K562 (cell line): Measurements from ENCODE around the gene RNF115. TPM values are rescaled to one million over a fixed set of nuclear protein-coding genes. Genes with fewer than 3 reads are reported as not detected.

Experiments
- CBX5 ChIP-seq: IDR thresholded peaks from 2 replicates; pipeline ENCODE4 v1.6.1; 2014; ENCODE audit warnings: low read depth, borderline replicate concordance
- CHD2 ChIP-seq: IDR thresholded peaks from 2 replicates; pipeline ENCODE4 v1.6.1; 2011; ENCODE audit warnings: low read depth, low read length
- FOXM1 ChIP-seq, 2 experiments: fragments of 450-650 bp in 1 of 2; sonication (generic) in 1 of 2; formaldehyde crosslinking in 1 of 2; IDR thresholded peaks; 2 replicates each; pipeline versions ENCODE4 v1.6.1 to v1.9.0; 2017 to 2022; ENCODE audit warnings: low read depth in 2 of 2, mild to moderate bottlenecking in 2 of 2, missing genetic modification reagents in 1 of 2, moderate library complexity in 1 of 2
- TRIM24 ChIP-seq, 2 experiments: fragments of 450-650 bp; IDR thresholded peaks; 2 replicates each; pipeline ENCODE4 v1.6.1; 2016
- TRIM28 ChIP-seq: fragments of 450-650 bp; IDR thresholded peaks from 2 replicates; pipeline ENCODE4 v1.6.1; 2017
- ZNF280A ChIP-seq: fragments of 450-650 bp; IDR thresholded peaks from 2 replicates; pipeline ENCODE4 v1.6.1; 2018; ENCODE audit warnings: mild to moderate bottlenecking, low read depth; ENCODE audit not compliant: partially characterized antibody
- polyA plus RNA-seq, 8 experiments: library from polyadenylated mRNA; depleted of rRNA in 4 of 8; stranded (reverse) in 5 of 8; unstranded in 3 of 8; fragments of >200 nt; fragmentation: Nextera tagmentation in 2 of 8; fragmentation: Illumina TruSeq in 1 of 8; extraction: Ambion mirVana in 2 of 8; extraction: Trizol in 1 of 8; gene quantifications; 2 replicates each; pipeline versions ENCODE4 v1.2.1 to v1.2.3, GENCODE V29; 2011 to 2014; ENCODE audit warnings: inconsistent platforms in 1 of 8, missing spikeins in 1 of 8
- total RNA-seq, 7 experiments: library from RNA; depleted of rRNA in 6 of 7; stranded (reverse); fragments of >200 nt in 6 of 7; fragmentation: Illumina TruSeq in 2 of 7; extraction: Trizol in 2 of 7; gene quantifications; 2 replicates each; pipeline versions ENCODE4 v1.2.1 to v1.2.3, GENCODE V29; 2011 to 2021; ENCODE audit warnings: low replicate concordance in 1 of 7
- TF ChIP-seq, protein P1 (sequence below), 3 experiments: fragments of 200-800 bp in 1 of 3; sonication (Bioruptor generic) in 1 of 3; sonication (generic) in 1 of 3; formaldehyde crosslinking in 1 of 3; IDR thresholded peaks; 2 replicates each; pipeline versions ENCODE4 v1.6.1 to v1.8.0; 2016 to 2022; ENCODE audit warnings: mild to moderate bottlenecking in 2 of 3, missing compliant biosample characterization in 2 of 3, missing genetic modification characterization in 2 of 3, missing genetic modification reagents in 1 of 3
- TF ChIP-seq, protein P2 (sequence below): fragments of 450-650 bp; IDR thresholded peaks from 2 replicates; pipeline ENCODE4 v1.6.1; 2018; ENCODE audit not compliant: partially characterized antibody
- TF ChIP-seq, protein P3 (sequence below): sonication (generic); formaldehyde crosslinking; IDR thresholded peaks from 2 replicates; pipeline ENCODE4 v1.8.0; 2022; ENCODE audit warnings: missing genetic modification reagents, mild to moderate bottlenecking, borderline replicate concordance
- TF ChIP-seq, protein P4 (sequence below): IDR thresholded peaks from 2 replicates; pipeline ENCODE4 v1.6.1; 2016; ENCODE audit warnings: missing genetic modification characterization, missing compliant biosample characterization
- TF ChIP-seq, protein P5 (sequence below): fragments of 150-350 bp; conservative IDR thresholded peaks from 2 replicates; pipeline ENCODE4 v1.6.1; 2014; ENCODE audit warnings: low read length

The RNF115 gene
- total and polyA plus RNA-seq, 9 of the 15 experiments (the other 6 are each of a cell fraction or from before 2014, with no cell fraction given), result 1.9 to 14.3 (median 9.5) TPM

- TF ChIP-seq, protein P1, sequence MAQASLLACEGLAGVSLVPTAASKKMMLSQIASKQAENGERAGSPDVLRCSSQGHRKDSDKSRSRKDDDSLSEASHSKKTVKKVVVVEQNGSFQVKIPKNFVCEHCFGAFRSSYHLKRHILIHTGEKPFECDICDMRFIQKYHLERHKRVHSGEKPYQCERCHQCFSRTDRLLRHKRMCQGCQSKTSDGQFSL (CRISPR knock-in tag; IDR thresholded peaks at IDR 0.05), result peak; percentile 75; the same call in 1 of the 2 replicates
- TF ChIP-seq, protein P1 (tag; IDR thresholded peaks at IDR 0.05), result no peak
- TF ChIP-seq ZNF280A (peak; percentile 14), TRIM28 (peak; percentile 78), CHD2 (no peak), FOXM1 (IDR thresholded peaks at IDR 0.05; ENCODE audit: low read depth) (no peak), FOXM1 (CRISPR knock-in tag; IDR thresholded peaks at IDR 0.05; ENCODE audit: low read depth) (peak; percentile 16; the same call in 1 of the 2 replicates), TRIM24 (IDR thresholded peaks at IDR 0.05) (0 out of 4 replicates have a peak, but pooled peaks have one; percentile 12 to 21), CBX5 (peak; percentile 59; the same call in 1 of the 2 replicates)
- TF ChIP-seq, protein P2, sequence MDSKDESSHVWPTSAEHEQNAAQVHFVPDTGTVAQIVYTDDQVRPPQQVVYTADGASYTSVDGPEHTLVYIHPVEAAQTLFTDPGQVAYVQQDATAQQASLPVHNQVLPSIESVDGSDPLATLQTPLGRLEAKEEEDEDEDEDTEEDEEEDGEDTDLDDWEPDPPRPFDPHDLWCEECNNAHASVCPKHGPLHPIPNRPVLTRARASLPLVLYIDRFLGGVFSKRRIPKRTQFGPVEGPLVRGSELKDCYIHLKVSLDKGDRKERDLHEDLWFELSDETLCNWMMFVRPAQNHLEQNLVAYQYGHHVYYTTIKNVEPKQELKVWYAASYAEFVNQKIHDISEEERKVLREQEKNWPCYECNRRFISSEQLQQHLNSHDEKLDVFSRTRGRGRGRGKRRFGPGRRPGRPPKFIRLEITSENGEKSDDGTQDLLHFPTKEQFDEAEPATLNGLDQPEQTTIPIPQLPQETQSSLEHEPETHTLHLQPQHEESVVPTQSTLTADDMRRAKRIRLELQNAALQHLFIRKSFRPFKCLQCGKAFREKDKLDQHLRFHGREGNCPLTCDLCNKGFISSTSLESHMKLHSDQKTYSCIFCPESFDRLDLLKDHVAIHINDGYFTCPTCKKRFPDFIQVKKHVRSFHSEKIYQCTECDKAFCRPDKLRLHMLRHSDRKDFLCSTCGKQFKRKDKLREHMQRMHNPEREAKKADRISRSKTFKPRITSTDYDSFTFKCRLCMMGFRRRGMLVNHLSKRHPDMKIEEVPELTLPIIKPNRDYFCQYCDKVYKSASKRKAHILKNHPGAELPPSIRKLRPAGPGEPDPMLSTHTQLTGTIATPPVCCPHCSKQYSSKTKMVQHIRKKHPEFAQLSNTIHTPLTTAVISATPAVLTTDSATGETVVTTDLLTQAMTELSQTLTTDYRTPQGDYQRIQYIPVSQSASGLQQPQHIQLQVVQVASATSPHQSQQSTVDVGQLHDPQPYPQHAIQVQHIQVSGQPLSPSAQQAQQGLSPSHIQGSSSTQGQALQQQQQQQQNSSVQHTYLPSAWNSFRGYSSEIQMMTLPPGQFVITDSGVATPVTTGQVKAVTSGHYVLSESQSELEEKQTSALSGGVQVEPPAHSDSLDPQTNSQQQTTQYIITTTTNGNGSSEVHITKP, result peak; percentile 25
- TF ChIP-seq, protein P3, sequence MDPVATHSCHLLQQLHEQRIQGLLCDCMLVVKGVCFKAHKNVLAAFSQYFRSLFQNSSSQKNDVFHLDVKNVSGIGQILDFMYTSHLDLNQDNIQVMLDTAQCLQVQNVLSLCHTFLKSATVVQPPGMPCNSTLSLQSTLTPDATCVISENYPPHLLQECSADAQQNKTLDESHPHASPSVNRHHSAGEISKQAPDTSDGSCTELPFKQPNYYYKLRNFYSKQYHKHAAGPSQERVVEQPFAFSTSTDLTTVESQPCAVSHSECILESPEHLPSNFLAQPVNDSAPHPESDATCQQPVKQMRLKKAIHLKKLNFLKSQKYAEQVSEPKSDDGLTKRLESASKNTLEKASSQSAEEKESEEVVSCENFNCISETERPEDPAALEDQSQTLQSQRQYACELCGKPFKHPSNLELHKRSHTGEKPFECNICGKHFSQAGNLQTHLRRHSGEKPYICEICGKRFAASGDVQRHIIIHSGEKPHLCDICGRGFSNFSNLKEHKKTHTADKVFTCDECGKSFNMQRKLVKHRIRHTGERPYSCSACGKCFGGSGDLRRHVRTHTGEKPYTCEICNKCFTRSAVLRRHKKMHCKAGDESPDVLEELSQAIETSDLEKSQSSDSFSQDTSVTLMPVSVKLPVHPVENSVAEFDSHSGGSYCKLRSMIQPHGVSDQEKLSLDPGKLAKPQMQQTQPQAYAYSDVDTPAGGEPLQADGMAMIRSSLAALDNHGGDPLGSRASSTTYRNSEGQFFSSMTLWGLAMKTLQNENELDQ (CRISPR knock-in tag), result no peak
- TF ChIP-seq, protein P4, sequence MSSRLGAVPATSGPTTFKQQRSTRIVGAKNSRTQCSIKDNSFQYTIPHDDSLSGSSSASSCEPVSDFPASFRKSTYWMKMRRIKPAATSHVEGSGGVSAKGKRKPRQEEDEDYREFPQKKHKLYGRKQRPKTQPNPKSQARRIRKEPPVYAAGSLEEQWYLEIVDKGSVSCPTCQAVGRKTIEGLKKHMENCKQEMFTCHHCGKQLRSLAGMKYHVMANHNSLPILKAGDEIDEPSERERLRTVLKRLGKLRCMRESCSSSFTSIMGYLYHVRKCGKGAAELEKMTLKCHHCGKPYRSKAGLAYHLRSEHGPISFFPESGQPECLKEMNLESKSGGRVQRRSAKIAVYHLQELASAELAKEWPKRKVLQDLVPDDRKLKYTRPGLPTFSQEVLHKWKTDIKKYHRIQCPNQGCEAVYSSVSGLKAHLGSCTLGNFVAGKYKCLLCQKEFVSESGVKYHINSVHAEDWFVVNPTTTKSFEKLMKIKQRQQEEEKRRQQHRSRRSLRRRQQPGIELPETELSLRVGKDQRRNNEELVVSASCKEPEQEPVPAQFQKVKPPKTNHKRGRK (tag), result peak; percentile 51; the same call in 1 of the 2 replicates
- TF ChIP-seq, protein P5, sequence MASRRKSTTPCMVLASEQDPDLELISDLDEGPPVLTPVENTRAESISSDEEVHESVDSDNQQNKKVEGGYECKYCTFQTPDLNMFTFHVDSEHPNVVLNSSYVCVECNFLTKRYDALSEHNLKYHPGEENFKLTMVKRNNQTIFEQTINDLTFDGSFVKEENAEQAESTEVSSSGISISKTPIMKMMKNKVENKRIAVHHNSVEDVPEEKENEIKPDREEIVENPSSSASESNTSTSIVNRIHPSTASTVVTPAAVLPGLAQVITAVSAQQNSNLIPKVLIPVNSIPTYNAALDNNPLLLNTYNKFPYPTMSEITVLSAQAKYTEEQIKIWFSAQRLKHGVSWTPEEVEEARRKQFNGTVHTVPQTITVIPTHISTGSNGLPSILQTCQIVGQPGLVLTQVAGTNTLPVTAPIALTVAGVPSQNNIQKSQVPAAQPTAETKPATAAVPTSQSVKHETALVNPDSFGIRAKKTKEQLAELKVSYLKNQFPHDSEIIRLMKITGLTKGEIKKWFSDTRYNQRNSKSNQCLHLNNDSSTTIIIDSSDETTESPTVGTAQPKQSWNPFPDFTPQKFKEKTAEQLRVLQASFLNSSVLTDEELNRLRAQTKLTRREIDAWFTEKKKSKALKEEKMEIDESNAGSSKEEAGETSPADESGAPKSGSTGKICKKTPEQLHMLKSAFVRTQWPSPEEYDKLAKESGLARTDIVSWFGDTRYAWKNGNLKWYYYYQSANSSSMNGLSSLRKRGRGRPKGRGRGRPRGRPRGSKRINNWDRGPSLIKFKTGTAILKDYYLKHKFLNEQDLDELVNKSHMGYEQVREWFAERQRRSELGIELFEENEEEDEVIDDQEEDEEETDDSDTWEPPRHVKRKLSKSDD, result no peak
These were observed 34.5 kb upstream of the RNF115 start (continued) for GRCh38 chr1:145858238-145858900.
